Omental fat pad (tissue), 4 donors: ENCODE results near the gene EDAR. TPM values are rescaled to one million over a fixed set of nuclear protein-coding genes. Genes with fewer than 3 reads are reported as not detected.

Experiments
- ATAC-seq: fragments of 150-250 bp; one replicate; pipeline ENCODE4 v1.9.1; 2016; ENCODE audit warnings: mild to moderate bottlenecking, moderate library complexity; ENCODE audit not compliant: low FRiP score
- DNase-seq: peaks from one replicate; pipeline ENCODE4 v3.0.0-alpha.2; 2019; ENCODE audit warnings: low spot score
- CTCF ChIP-seq, 3 donors: fragments of 450-650 bp; IDR thresholded peaks; one replicate each; pipeline ENCODE4 v1.5.1; 2016 to 2017; ENCODE audit warnings: antibody characterized with exemption in 3 of 3, mild to moderate bottlenecking in 3 of 3, moderate library complexity in 2 of 3
- total RNA-seq, 4 donors: library from RNA; depleted of rRNA; stranded (reverse); fragments of >200 nt; gene quantifications; one replicate each; pipeline ENCODE4 v1.1.0, GENCODE V29; 2016

Gene EDAR
- total RNA-seq, 4 donors from 2014 or later, result not detected

- ATAC-seq (no peak), DNase-seq (no peak)
- TF ChIP-seq CTCF (IDR thresholded peaks at IDR 0.05), result no peak
Measured at GRCh38 chr2:108905906-108906305, 83.1 kb downstream of the EDAR start.

DNA sequence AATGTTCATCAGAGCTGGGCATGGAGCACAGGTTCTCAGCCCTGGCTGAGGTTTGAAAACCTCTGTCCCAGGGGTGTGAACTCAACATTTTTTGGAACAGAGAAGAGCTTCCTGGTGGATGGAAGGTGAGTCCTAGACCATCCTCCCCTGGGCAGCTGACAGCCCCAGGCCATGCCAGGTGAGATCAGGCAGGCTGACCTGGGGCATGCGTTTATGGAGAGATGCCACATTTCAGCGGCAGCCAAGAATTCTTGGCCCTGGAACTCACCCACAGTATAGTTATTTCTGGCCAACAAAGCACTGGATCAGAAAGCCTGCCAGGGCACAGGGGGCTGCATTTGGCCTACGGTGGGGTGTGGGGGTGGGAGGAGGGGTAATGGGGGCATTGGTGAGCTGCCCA is 83.8 kb downstream of the EDAR start:
- DNase-seq (no peak), ATAC-seq (no peak)
- no peak for TF ChIP-seq CTCF (IDR thresholded peaks at IDR 0.05)

- TF ChIP-seq CTCF (IDR thresholded peaks at IDR 0.05), result no peak
- ATAC-seq, result no peak
Measured at GRCh38 chr2:108904680-108905079, 84.3 kb downstream of the EDAR start.

GRCh38 chr2:108898315-108899082 is 90.5 kb downstream of the EDAR start:
- ATAC-seq (no peak), DNase-seq (no peak)
- TF ChIP-seq CTCF (IDR thresholded peaks at IDR 0.05), result no peak

More at GRCh38 chr2:108904680-108905079, 84.3 kb downstream of the EDAR start:
- no peak for DNase-seq

GRCh38 chr2:108896741-108897140 is 92.3 kb downstream of the EDAR start:
- DNase-seq (no peak), ATAC-seq (no peak)
- no peak for TF ChIP-seq CTCF (IDR thresholded peaks at IDR 0.05)

GRCh38 chr2:108895188-108895587 is 93.8 kb downstream of the EDAR start:
- TF ChIP-seq CTCF (IDR thresholded peaks at IDR 0.05), result no peak
- DNase-seq (no peak), ATAC-seq (no peak)

DNA sequence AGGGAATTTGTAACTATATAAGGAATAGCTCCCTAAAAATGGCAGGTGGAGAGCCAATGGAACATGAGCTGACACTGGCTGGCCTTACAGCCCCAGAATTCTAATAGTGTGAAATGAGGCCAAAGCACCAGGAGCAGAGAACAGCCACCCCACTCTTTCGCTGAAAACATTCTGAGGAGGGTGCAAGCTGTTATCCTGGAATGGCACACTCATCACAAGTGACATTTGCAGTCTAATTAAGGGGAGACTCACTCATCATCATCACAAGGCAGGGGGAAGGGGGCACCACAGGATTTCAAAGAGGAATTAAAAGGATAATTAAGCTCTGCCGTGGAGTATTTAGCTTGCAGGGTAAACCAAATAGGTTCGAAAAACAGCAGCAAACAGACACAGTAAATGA is 94.3 kb downstream of the EDAR start:
- no peak for TF ChIP-seq CTCF (IDR thresholded peaks at IDR 0.05)
- ATAC-seq (no peak), DNase-seq (no peak)
